Measurements from ENCODE around the gene SLC26A11. TPM values are rescaled to one million over a fixed set of nuclear protein-coding genes. Genes with fewer than 3 reads are reported as not detected.

The SLC26A11 gene
- total and polyA plus RNA-seq, 2 donors (not counting 1 experiment from before 2014, with no cell fraction given) = 5.8 to 19.3 TPM

GRCh38 chr17:80180192-80180591 is 40.0 kb upstream of the SLC26A11 start:
- Histone ChIP-seq H3K4me1 (ENCODE audit: control insufficient read depth, extremely low read depth, insufficient read depth, low read length) (no peaks in the 10 kb centered on the region), H3K36me3 (ENCODE audit: control insufficient read depth, insufficient read depth, low read length) (no peaks in the 10 kb centered on the region), H3K79me2 (ENCODE audit: control insufficient read depth, insufficient read depth, low read length) (no peaks in the 10 kb centered on the region), H3K27me3 (ENCODE audit: control insufficient read depth, insufficient read depth, low read length) (no peaks in the 10 kb centered on the region), H4K20me1 (ENCODE audit: control insufficient read depth, extremely low read depth, insufficient read depth, low read length) (no peaks in the 10 kb centered on the region), H3K4me3 (replicated peaks in 1 of 4; ENCODE audit: control extremely low read depth in 1 of 4, insufficient read depth in 1 of 4, low read depth in 3 of 4, low read length in 4 of 4) (no peak overlapping the region), H3K27ac (ENCODE audit: insufficient read depth, low read length) (no peak overlapping the region), H2AFZ (ENCODE audit: low read length) (no peak overlapping the region), H3K4me2 (ENCODE audit: extremely low read depth, insufficient read depth, low read length) (no peak overlapping the region), H3K9ac (ENCODE audit: insufficient read depth, low read length) (no peak overlapping the region), H3K9me3 (ENCODE audit: control insufficient read depth, insufficient read depth, low read depth, low read length) (no peaks in the 10 kb centered on the region)
- TF ChIP-seq EZH2 (IDR thresholded peaks at IDR 0.05; ENCODE audit: low read length, missing control alignments) (no peak), CTCF (conservative IDR thresholded peaks at IDR 0.05 in 1 of 2, IDR thresholded peaks at IDR 0.05 in 1 of 2; ENCODE audit: low read depth in 1 of 2, low read length in 2 of 2) (no peak)
- DNase-seq (ENCODE audit: low read depth in 2 of 2) = no peak

GRCh38 chr17:80181431-80181830 is 38.8 kb upstream of the SLC26A11 start:
- no peak for DNase-seq (ENCODE audit: low read depth in 2 of 2)
- H3K79me2 ChIP-seq (ENCODE audit: control insufficient read depth, insufficient read depth, low read length) = no peaks in the 10 kb centered on the region
- no peak overlapping the region for H3K9ac ChIP-seq (ENCODE audit: insufficient read depth, low read length)
- no peak for TF ChIP-seq CTCF (conservative IDR thresholded peaks at IDR 0.05 in 1 of 2, IDR thresholded peaks at IDR 0.05 in 1 of 2; ENCODE audit: low read depth in 1 of 2, low read length in 2 of 2)
- no peak for TF ChIP-seq EZH2 (IDR thresholded peaks at IDR 0.05; ENCODE audit: low read length, missing control alignments)
- no peak overlapping the region for H3K4me3 ChIP-seq (replicated peaks in 1 of 4; ENCODE audit: control extremely low read depth in 1 of 4, insufficient read depth in 1 of 4, low read depth in 3 of 4, low read length in 4 of 4)
- no peaks in the 10 kb centered on the region for H4K20me1 ChIP-seq (ENCODE audit: control insufficient read depth, extremely low read depth, insufficient read depth, low read length)
- no peak overlapping the region for H2AFZ ChIP-seq (ENCODE audit: low read length)
- no peaks in the 10 kb centered on the region for H3K9me3 ChIP-seq (ENCODE audit: control insufficient read depth, insufficient read depth, low read depth, low read length)
- H3K27ac ChIP-seq (ENCODE audit: insufficient read depth, low read length) = no peak overlapping the region
- H3K36me3 ChIP-seq (ENCODE audit: control insufficient read depth, insufficient read depth, low read length) = no peaks in the 10 kb centered on the region
- H3K4me2 ChIP-seq (ENCODE audit: extremely low read depth, insufficient read depth, low read length) = no peak overlapping the region
- no peaks in the 10 kb centered on the region for H3K4me1 ChIP-seq (ENCODE audit: control insufficient read depth, extremely low read depth, insufficient read depth, low read length)
- H3K27me3 ChIP-seq (ENCODE audit: control insufficient read depth, insufficient read depth, low read length) = no peaks in the 10 kb centered on the region

GRCh38 chr17:80182118-80182844 is 37.9 kb upstream of the SLC26A11 start:
- Histone ChIP-seq H3K27ac (ENCODE audit: insufficient read depth, low read length) (no peak overlapping the region), H2AFZ (ENCODE audit: low read length) (no peak overlapping the region), H3K9me3 (ENCODE audit: control insufficient read depth, insufficient read depth, low read depth, low read length) (no peaks in the 10 kb centered on the region), H3K4me2 (ENCODE audit: extremely low read depth, insufficient read depth, low read length) (no peak overlapping the region), H3K4me3 (replicated peaks in 1 of 4; ENCODE audit: control extremely low read depth in 1 of 4, insufficient read depth in 1 of 4, low read depth in 3 of 4, low read length in 4 of 4) (no peak overlapping the region), H3K27me3 (ENCODE audit: control insufficient read depth, insufficient read depth, low read length) (no peaks in the 10 kb centered on the region), H3K4me1 (ENCODE audit: control insufficient read depth, extremely low read depth, insufficient read depth, low read length) (no peaks in the 10 kb centered on the region), H3K79me2 (ENCODE audit: control insufficient read depth, insufficient read depth, low read length) (no peaks in the 10 kb centered on the region), H3K36me3 (ENCODE audit: control insufficient read depth, insufficient read depth, low read length) (no peaks in the 10 kb centered on the region), H4K20me1 (ENCODE audit: control insufficient read depth, extremely low read depth, insufficient read depth, low read length) (no peaks in the 10 kb centered on the region), H3K9ac (ENCODE audit: insufficient read depth, low read length) (no peak overlapping the region)
- no peak for DNase-seq (ENCODE audit: low read depth in 2 of 2)
- TF ChIP-seq EZH2 (IDR thresholded peaks at IDR 0.05; ENCODE audit: low read length, missing control alignments) (no peak), CTCF (conservative IDR thresholded peaks at IDR 0.05 in 1 of 2, IDR thresholded peaks at IDR 0.05 in 1 of 2; ENCODE audit: low read depth in 1 of 2, low read length in 2 of 2) (no peak)
